Activated T-helper 2 cell treated with anti-CD3 and anti-CD28 coated beads, Interferon-gamma antibody, Interleukin-2, Interleukin-4, amounts not matched to agents 10 μg/mL and 5 μg/mL and 100 μg/mL, durations not matched to agents 14 hours and 24 hours and 36 hours (primary cell): ENCODE measurements around the gene PMVK. TPM values are rescaled to one million over a fixed set of nuclear protein-coding genes. Genes with fewer than 3 reads are reported as not detected.
"Not testable (repeated sequence)": the region's sequence is repeated elsewhere in the genome, so short reads cannot be mapped to it uniquely, and the experiment has no call there.

Experiments
- DNase-seq: peaks from one replicate; pipeline ENCODE4 v3.0.0; 2021; ENCODE audit warnings: low spot score
- H3K27ac Mint-ChIP-seq: one replicate; pipeline ENCODE4 v1.8.0; 2021; ENCODE audit warnings: mixed read lengths
- H3K27me3 Mint-ChIP-seq: one replicate; pipeline ENCODE4 v1.8.0; 2021; ENCODE audit warnings: low read depth, mixed read lengths
- H3K36me3 Mint-ChIP-seq: one replicate; pipeline ENCODE4 v1.8.0; 2021; ENCODE audit warnings: low read depth, mixed read lengths
- H3K4me1 Mint-ChIP-seq: one replicate; pipeline ENCODE4 v1.8.0; 2021; ENCODE audit warnings: low read depth, mixed read lengths
- H3K4me3 Mint-ChIP-seq: one replicate; pipeline ENCODE4 v1.8.0; 2021; ENCODE audit warnings: low read depth, mild to moderate bottlenecking, moderate library complexity, mixed read lengths
- H3K9me3 Mint-ChIP-seq: one replicate; pipeline ENCODE4 v1.8.0; 2021; ENCODE audit warnings: mixed read lengths
- intact Hi-C: fragments of 100-400 bp; cut with micrococcal nuclease; formaldehyde crosslinking; loops from one replicate; pipeline ENCODE4 v1.15.1; 2023
- total RNA-seq: library from RNA; stranded (reverse); gene quantifications from 2 replicates; pipeline ENCODE4 v1.2.3, GENCODE V29; 2022

The PMVK gene
- 44.7 and 44.8 TPM in 2 replicates for total RNA-seq

- peak within 1 kb of the TSS; percentile 95 for H3K27ac Mint-ChIP-seq
- H3K9me3 Mint-ChIP-seq, result no peaks in the 10 kb centered on the region
- peaks cover 12% of the 10 kb centered on the region for H3K36me3 Mint-ChIP-seq
- intact Hi-C loops, result loop anchor here (1.0 to 2.0 kb wide), 4 partner anchors 19 to 378 kb away; partner anchors contain the start of genes CKS1B, KRTCAP2, TRIM46 and UBE2Q1
- peak; percentile 94 for DNase-seq
- peak within 1 kb of the TSS; percentile 93 for H3K4me3 Mint-ChIP-seq
- H3K4me1 Mint-ChIP-seq, result peaks cover 45% of the 10 kb centered on the region
- no peaks in the 10 kb centered on the region for H3K27me3 Mint-ChIP-seq
Measured at GRCh38 chr1:154936555-154937084, at the start of gene PMVK. Gene PMVK, minus strand, starts transcription at chr1:154936719. Its CDS starts 34 bp downstream, at chr1:154936685.

- DNase-seq, result no peak
- intact Hi-C loops, result loop anchor here (1.0 kb wide), 3 partner anchors 10 to 33 kb away; partner anchors contain the start of gene CKS1B
- Mint-ChIP-seq H3K27me3 (no peaks in the 10 kb centered on the region), H3K27ac (no peak overlapping the region), H3K36me3 (peaks cover 37% of the 10 kb centered on the region), H3K4me3 (no peak overlapping the region), H3K9me3 (no peaks in the 10 kb centered on the region), H3K4me1 (peaks cover 7% of the 10 kb centered on the region)
Measured at GRCh38 chr1:154983776-154984466, 47.4 kb upstream of the PMVK start.

- H3K4me3 Mint-ChIP-seq, result no peak within 1 kb of the TSS
- DNase-seq, result peak; percentile 97
- intact Hi-C loops, result loop anchor here (1.0 kb wide), 3 partner anchors 9 to 34 kb away; partner anchors contain the start of gene CKS1B
- H3K9me3 Mint-ChIP-seq, result no peaks in the 10 kb centered on the region
- no peak within 1 kb of the TSS for H3K27ac Mint-ChIP-seq
- no peaks in the 10 kb centered on the region for H3K27me3 Mint-ChIP-seq
- H3K4me1 Mint-ChIP-seq, result peaks cover 6% of the 10 kb centered on the region
- H3K36me3 Mint-ChIP-seq, result peaks cover 35% of the 10 kb centered on the region
Measured at GRCh38 chr1:154982897-154983648, 46.6 kb upstream of the PMVK start, which contains the start of gene FLAD1. Gene FLAD1, plus strand, starts transcription at chr1:154983344. Its CDS starts 351 bp downstream, at chr1:154983695.

GRCh38 chr1:154982341-154982740 is 45.8 kb upstream of the PMVK start:
- no peak overlapping the region for H3K27ac Mint-ChIP-seq
- DNase-seq, result no peak
- no peak overlapping the region for H3K4me3 Mint-ChIP-seq
- peaks cover 39% of the 10 kb centered on the region for H3K36me3 Mint-ChIP-seq
- H3K27me3 Mint-ChIP-seq, result no peaks in the 10 kb centered on the region
- intact Hi-C loops, result no loop called here
- no peaks in the 10 kb centered on the region for H3K9me3 Mint-ChIP-seq
- H3K4me1 Mint-ChIP-seq, result peaks cover 9% of the 10 kb centered on the region

GRCh38 chr1:154978360-154978759 is 41.8 kb upstream of the PMVK start:
- Mint-ChIP-seq H3K36me3 (peaks cover 32% of the 10 kb centered on the region), H3K27ac (no peak overlapping the region), H3K4me1 (peaks cover 14% of the 10 kb centered on the region), H3K9me3 (no peaks in the 10 kb centered on the region), H3K4me3 (no peak overlapping the region), H3K27me3 (no peaks in the 10 kb centered on the region)
- intact Hi-C loops, result no loop called here
- no peak for DNase-seq

GRCh38 chr1:154977762-154978161 is 41.2 kb upstream of the PMVK start:
- not testable (repeated sequence) for H3K4me3 Mint-ChIP-seq

GRCh38 chr1:154975409-154976059 is 39.0 kb upstream of the PMVK start:
- intact Hi-C loops, result loop anchor here (1.0 to 2.0 kb wide), 3 partner anchors 24 to 219 kb away; no protein-coding TSS in a partner anchor
- H3K27me3 Mint-ChIP-seq, result no peaks in the 10 kb centered on the region
- peaks cover 31% of the 10 kb centered on the region for H3K4me1 Mint-ChIP-seq
- H3K36me3 Mint-ChIP-seq, result peaks cover 36% of the 10 kb centered on the region
- H3K9me3 Mint-ChIP-seq, result no peaks in the 10 kb centered on the region
- peak; percentile 58 for DNase-seq
- no peak overlapping the region for H3K27ac Mint-ChIP-seq
- no peak overlapping the region for H3K4me3 Mint-ChIP-seq

More at GRCh38 chr1:154977762-154978161, 41.2 kb upstream of the PMVK start:
- peaks cover 17% of the 10 kb centered on the region for H3K4me1 Mint-ChIP-seq
- intact Hi-C loops, DNase-seq, H3K9me3 Mint-ChIP-seq, H3K27me3 Mint-ChIP-seq: not testable (repeated sequence)
- H3K36me3 Mint-ChIP-seq, result peaks cover 34% of the 10 kb centered on the region
- peak overlapping the region; percentile 28 for H3K27ac Mint-ChIP-seq

GRCh38 chr1:154974808-154975408 is 38.4 kb upstream of the PMVK start:
- intact Hi-C loops, result loop anchor here (1.0 to 2.0 kb wide), 8 partner anchors 8 to 417 kb away; partner anchors contain the start of genes FLAD1, PYGO2 and UBE2Q1
- peaks cover 31% of the 10 kb centered on the region for H3K4me1 Mint-ChIP-seq
- H3K9me3 Mint-ChIP-seq, result no peaks in the 10 kb centered on the region
- H3K4me3 Mint-ChIP-seq, result no peak overlapping the region
- peaks cover 32% of the 10 kb centered on the region for H3K36me3 Mint-ChIP-seq
- DNase-seq, result peak; percentile 95
- no peaks in the 10 kb centered on the region for H3K27me3 Mint-ChIP-seq
- no peak overlapping the region for H3K27ac Mint-ChIP-seq

- Mint-ChIP-seq H3K36me3 (peaks cover 33% of the 10 kb centered on the region), H3K4me1 (peaks cover 32% of the 10 kb centered on the region), H3K9me3 (no peaks in the 10 kb centered on the region), H3K27ac (no peak within 1 kb of the TSS), H3K4me3 (no peak within 1 kb of the TSS), H3K27me3 (no peaks in the 10 kb centered on the region)
- DNase-seq, result peak; percentile 97
- intact Hi-C loops, result loop anchor here (1.0 to 2.0 kb wide), 7 partner anchors 9 to 416 kb away; partner anchors contain the start of genes FLAD1, PYGO2 and UBE2Q1
Measured at GRCh38 chr1:154974102-154974807, 37.7 kb upstream of the PMVK start, which contains the start of gene CKS1B. Gene CKS1B, plus strand, starts transcription at chr1:154974681. Its CDS starts 65 bp downstream, at chr1:154974746.

GRCh38 chr1:154973344-154974101 is 37.0 kb upstream of the PMVK start:
- intact Hi-C loops, result loop anchor here (1.0 to 2.0 kb wide), 7 partner anchors 10 to 415 kb away; partner anchors contain the start of genes FLAD1, PYGO2 and UBE2Q1
- Mint-ChIP-seq H3K27me3 (no peaks in the 10 kb centered on the region), H3K4me1 (peaks cover 36% of the 10 kb centered on the region), H3K4me3 (no peak overlapping the region), H3K9me3 (no peaks in the 10 kb centered on the region), H3K27ac (no peak overlapping the region), H3K36me3 (peaks cover 33% of the 10 kb centered on the region)
- DNase-seq, result peak; percentile 92
